HCT116 (cell line): Measurements from ENCODE around the gene CXXC1. TPM values are rescaled to one million over a fixed set of nuclear protein-coding genes. Genes with fewer than 3 reads are reported as not detected.

Experiments
- ATAC-seq: fragments of 200-7000 bp; cut with Tn5 transposase; 2 replicates; pipeline ENCODE4 v1.9.1; 2020; ENCODE audit warnings: mild to moderate bottlenecking, moderate library complexity
- BruUV-seq: library from RNA; stranded (reverse); fragments of 400-500 nt; replicated peaks from 2 replicates; lab custom pipeline; 2021; lab: Mats Ljungman, UMichigan
- CTCF ChIA-PET: fragments of 300-600 bp; sonication (Branson Sonifier 250); formaldehyde crosslinking; loops from one replicate; lab custom pipeline; 2021; ENCODE audit warnings: antibody characterized with exemption; lab: Charles Lee
- POLR2A ChIA-PET: fragments of 300-600, 350-600 bp; sonication (Branson Sonifier 250); formaldehyde crosslinking; loops from one replicate; lab custom pipeline; 2021; ENCODE audit warnings: antibody characterized with exemption; lab: Charles Lee
- RAD21 ChIA-PET, 2 experiments: fragments of 300-600 bp; sonication (Branson Sonifier 250); formaldehyde crosslinking; loops; one replicate each; lab custom pipeline; 2023; ENCODE audit warnings: low total read pairs in 2 of 2; ENCODE audit not compliant: uncharacterized antibody in 2 of 2, unreplicated experiment in 2 of 2, low non-redundant PET in 1 of 2; lab: Charles Lee
- DNase-seq: peaks from one replicate; pipeline ENCODE4 v3.0.0-alpha.2; 2010; ENCODE audit warnings: low read depth, low spot score
- H2AFZ ChIP-seq: fragments of 200-600 bp; shearing (Covaris generic), sonication (generic); 2 replicates; pipeline ENCODE4 v1.6.1; 2017; ENCODE audit warnings: low read depth, mixed run types, mixed read lengths, antibody characterized with exemption, low read length; ENCODE audit not compliant: poor library complexity, severe bottlenecking
- H3K27ac ChIP-seq: 2 replicates; pipeline ENCODE4 v1.5.1; 2012; ENCODE audit warnings: low read depth, low read length
- H3K27me3 ChIP-seq: fragments of 200-600 bp; sonication (generic); 2 replicates; pipeline ENCODE4 v1.6.1; 2016; ENCODE audit warnings: mixed run types, low read length, mixed read lengths; ENCODE audit not compliant: insufficient read depth
- H3K36me3 ChIP-seq, 2 experiments: fragments of 200-500 bp in 1 of 2; fragments of 200-600 bp in 1 of 2; sonication (Bioruptor generic) in 1 of 2; sonication (generic) in 1 of 2; 2 replicates each; pipeline versions ENCODE4 v1.5.1 to v1.6.1; 2014 to 2016; ENCODE audit warnings: low read length in 2 of 2, inconsistent platforms in 1 of 2, mixed read lengths in 1 of 2, mixed run types in 1 of 2; ENCODE audit not compliant: insufficient read depth in 2 of 2, control insufficient read depth in 1 of 2
- H3K4me1 ChIP-seq, 2 experiments: fragments of 200-600 bp in 1 of 2; sonication (generic) in 1 of 2; 2 replicates each; pipeline versions ENCODE4 v1.5.1 to v1.6.1; 2012 to 2017; ENCODE audit warnings: low read length in 2 of 2, inconsistent platforms in 1 of 2, mild to moderate bottlenecking in 1 of 2, mixed read lengths in 1 of 2, mixed run types in 1 of 2, moderate library complexity in 1 of 2; ENCODE audit not compliant: insufficient read depth in 2 of 2, control insufficient read depth in 1 of 2
- H3K4me2 ChIP-seq: fragments of 200-600 bp; sonication (generic); 2 replicates; pipeline ENCODE4 v1.6.1; 2017; ENCODE audit warnings: mixed run types, low read length, mixed read lengths
- H3K4me3 ChIP-seq, 2 experiments: fragments of 200-600 bp in 1 of 2; sonication (generic) in 1 of 2; replicated peaks in 1 of 2; 2 replicates each; pipeline ENCODE4 v1.5.1; 2011 to 2016; ENCODE audit warnings: low read length in 2 of 2, control low read depth in 1 of 2, low read depth in 1 of 2, mild to moderate bottlenecking in 1 of 2, mixed read lengths in 1 of 2, mixed run types in 1 of 2
- H3K79me2 ChIP-seq: fragments of 200-600 bp; sonication (generic); 2 replicates; pipeline ENCODE4 v1.6.1; 2017; ENCODE audit warnings: mild to moderate bottlenecking, mixed run types, low read length, moderate library complexity, mixed read lengths; ENCODE audit not compliant: insufficient read depth
- H3K9ac ChIP-seq: fragments of 200-600 bp; sonication (generic); 2 replicates; pipeline ENCODE4 v1.6.1; 2016; ENCODE audit warnings: low read length, mixed read lengths
- H3K9me2 ChIP-seq: fragments of 200-600 bp; sonication (generic), shearing (Covaris generic); 2 replicates; pipeline ENCODE4 v1.6.1; 2017; ENCODE audit warnings: mixed run types, mild to moderate bottlenecking, moderate library complexity; ENCODE audit not compliant: insufficient read depth
- H3K9me3 ChIP-seq, 2 experiments: fragments of 200-500 bp in 1 of 2; fragments of 200-600 bp in 1 of 2; sonication (Bioruptor generic) in 1 of 2; sonication (generic) in 1 of 2; 2 replicates each; pipeline ENCODE4 v1.6.1; 2014 to 2017; ENCODE audit warnings: low read length in 2 of 2, mixed read lengths in 2 of 2, inconsistent platforms in 1 of 2, low read depth in 1 of 2, mild to moderate bottlenecking in 1 of 2, mixed run types in 1 of 2, moderate library complexity in 1 of 2; ENCODE audit not compliant: control insufficient read depth in 1 of 2, insufficient read depth in 1 of 2
- H4K20me1 ChIP-seq: fragments of 200-600 bp; sonication (generic), shearing (Covaris generic); 2 replicates; pipeline ENCODE4 v1.6.1; 2017; ENCODE audit warnings: mixed run types, mild to moderate bottlenecking, moderate library complexity; ENCODE audit not compliant: insufficient read depth
- CBX3 ChIP-seq: IDR thresholded peaks from 2 replicates; pipeline ENCODE4 v1.6.1; 2012; ENCODE audit warnings: low read depth
- CEBPB ChIP-seq: IDR thresholded peaks from 2 replicates; pipeline ENCODE4 v1.6.1; 2012; ENCODE audit warnings: low read depth
- EGR1 ChIP-seq: IDR thresholded peaks from 2 replicates; pipeline ENCODE4 v1.6.1; 2012; ENCODE audit warnings: low read depth
- ELF1 ChIP-seq: IDR thresholded peaks from 2 replicates; pipeline ENCODE4 v1.6.1; 2012; ENCODE audit warnings: low read depth, borderline replicate concordance
- EZH2 ChIP-seq: fragments of 200-600 bp; sonication (generic); IDR thresholded peaks from 2 replicates; pipeline ENCODE4 v1.6.1; 2017; ENCODE audit warnings: antibody characterized with exemption, mixed run types
- EZH2phosphoT487 ChIP-seq: fragments of 200-600 bp; IDR thresholded peaks from 2 replicates; pipeline ENCODE4 v1.6.1; 2018; ENCODE audit warnings: antibody characterized with exemption, borderline replicate concordance
- FOSL1 ChIP-seq: IDR thresholded peaks from 2 replicates; pipeline ENCODE4 v1.6.1; 2012; ENCODE audit warnings: low read depth
- JUND ChIP-seq: IDR thresholded peaks from 2 replicates; pipeline ENCODE4 v1.6.1; 2012
- POLR2A ChIP-seq: IDR thresholded peaks from 2 replicates; pipeline ENCODE4 v1.7.0; 2011; ENCODE audit warnings: borderline replicate concordance; ENCODE audit not compliant: insufficient read depth, insufficient read length; ENCODE audit errors: extremely low read depth
- RAD21 ChIP-seq: IDR thresholded peaks from 2 replicates; pipeline ENCODE4 v1.6.1; 2012; ENCODE audit warnings: low read depth, mild to moderate bottlenecking
- SP1 ChIP-seq: IDR thresholded peaks from 2 replicates; pipeline ENCODE4 v1.6.1; 2012; ENCODE audit warnings: low read depth
- SRF ChIP-seq: IDR thresholded peaks from 2 replicates; pipeline ENCODE4 v1.6.1; 2012; ENCODE audit warnings: low read depth
- TCF7L2 ChIP-seq: IDR thresholded peaks from 2 replicates; pipeline ENCODE4 v1.7.0; 2011; ENCODE audit warnings: borderline replicate concordance, inconsistent platforms; ENCODE audit not compliant: insufficient read depth, insufficient read length; ENCODE audit errors: extremely low read depth
- YY1 ChIP-seq: IDR thresholded peaks from 2 replicates; pipeline ENCODE4 v1.6.1; 2011; ENCODE audit warnings: low read length, low read depth, moderate library complexity, mild to moderate bottlenecking; ENCODE audit not compliant: insufficient replicate concordance; ENCODE audit errors: extremely low read depth
- ZFX ChIP-seq: fragments of 450-650 bp; IDR thresholded peaks from 2 replicates; pipeline ENCODE4 v1.6.1; 2017
- ZNF274 ChIP-seq: fragments of 200-500 bp; sonication (Bioruptor generic); IDR thresholded peaks from 2 replicates; pipeline ENCODE4 v1.6.1; 2014; ENCODE audit warnings: mild to moderate bottlenecking, low read depth, low read length, inconsistent platforms
- intact Hi-C: fragments of 100-400 bp; cut with micrococcal nuclease; formaldehyde crosslinking; loops from 2 replicates; pipeline ENCODE4 v1.10.0; 2022
- total RNA-seq: library from RNA; stranded (reverse); gene quantifications from one replicate; pipeline ENCODE4 v1.2.1, GENCODE V29; 2021; ENCODE audit not compliant: unreplicated experiment
- TF ChIP-seq, protein P1 (sequence below): IDR thresholded peaks from 2 replicates; pipeline ENCODE4 v1.6.1; 2011; ENCODE audit warnings: mild to moderate bottlenecking, low read length, moderate library complexity; ENCODE audit not compliant: insufficient replicate concordance; ENCODE audit errors: extremely low read depth
- TF ChIP-seq, protein P2 (sequence below): IDR thresholded peaks from 2 replicates; pipeline ENCODE4 v1.6.1; 2012
- TF ChIP-seq, protein P3 (sequence below): IDR thresholded peaks from 2 replicates; pipeline ENCODE4 v1.6.1; 2012
- TF ChIP-seq, protein P4 (sequence below), 3 experiments: fragments of 200-600 bp in 1 of 3; sonication (generic) in 1 of 3; IDR thresholded peaks in 2 of 3; conservative IDR thresholded peaks in 1 of 3; 2 replicates each; pipeline ENCODE4 v1.5.1; 2012 to 2017; ENCODE audit warnings: low read depth in 2 of 3, low read length in 2 of 3, antibody characterized with exemption in 1 of 3, borderline replicate concordance in 1 of 3, control low read depth in 1 of 3, mild to moderate bottlenecking in 1 of 3, mixed read lengths in 1 of 3, mixed run types in 1 of 3, moderate library complexity in 1 of 3; ENCODE audit not compliant: insufficient read depth in 1 of 3

Gene CXXC1
- total RNA-seq, 1 experiment from 2014 or later = 101 TPM

DNA sequence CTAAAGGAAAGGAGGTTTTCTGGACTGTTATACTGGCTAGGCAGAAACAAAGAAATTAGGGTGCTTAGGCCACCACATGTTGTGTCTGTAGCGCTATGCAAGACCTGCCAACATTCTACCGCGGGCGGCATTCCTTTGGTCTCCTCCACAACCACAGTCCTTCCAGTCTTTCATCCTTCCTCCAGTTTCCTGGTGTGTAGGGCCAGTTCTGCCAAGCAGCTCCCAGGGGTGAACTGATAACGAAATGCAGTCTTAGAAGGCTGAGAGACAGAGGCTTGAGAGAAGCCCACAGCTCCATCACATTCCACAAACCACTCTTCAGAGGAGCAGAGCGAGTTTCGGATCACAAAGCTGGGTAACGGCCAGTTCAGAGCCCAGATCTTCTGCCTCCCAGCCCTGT lies 19.5 kb upstream of the CXXC1 start:
- H2AFZ ChIP-seq = no peak overlapping the region
- H4K20me1 ChIP-seq = no peaks in the 10 kb centered on the region
- ATAC-seq (no peak), DNase-seq (no peak)
- no peak for TF ChIP-seq ZFX
- no peak for TF ChIP-seq FOSL1
- no peak for TF ChIP-seq SRF
- TF ChIP-seq EZH2phosphoT487 = no peak
- TF ChIP-seq, protein P1, sequence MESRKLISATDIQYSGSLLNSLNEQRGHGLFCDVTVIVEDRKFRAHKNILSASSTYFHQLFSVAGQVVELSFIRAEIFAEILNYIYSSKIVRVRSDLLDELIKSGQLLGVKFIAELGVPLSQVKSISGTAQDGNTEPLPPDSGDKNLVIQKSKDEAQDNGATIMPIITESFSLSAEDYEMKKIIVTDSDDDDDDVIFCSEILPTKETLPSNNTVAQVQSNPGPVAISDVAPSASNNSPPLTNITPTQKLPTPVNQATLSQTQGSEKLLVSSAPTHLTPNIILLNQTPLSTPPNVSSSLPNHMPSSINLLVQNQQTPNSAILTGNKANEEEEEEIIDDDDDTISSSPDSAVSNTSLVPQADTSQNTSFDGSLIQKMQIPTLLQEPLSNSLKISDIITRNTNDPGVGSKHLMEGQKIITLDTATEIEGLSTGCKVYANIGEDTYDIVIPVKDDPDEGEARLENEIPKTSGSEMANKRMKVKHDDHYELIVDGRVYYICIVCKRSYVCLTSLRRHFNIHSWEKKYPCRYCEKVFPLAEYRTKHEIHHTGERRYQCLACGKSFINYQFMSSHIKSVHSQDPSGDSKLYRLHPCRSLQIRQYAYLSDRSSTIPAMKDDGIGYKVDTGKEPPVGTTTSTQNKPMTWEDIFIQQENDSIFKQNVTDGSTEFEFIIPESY = no peak
- no peak for TF ChIP-seq TCF7L2
- ChIA-PET CTCF (no interaction called here), RAD21 (no interaction called here), POLR2A (no interaction called here)
- no peaks in the 10 kb centered on the region for H3K27me3 ChIP-seq
- H3K4me3 ChIP-seq = no peak overlapping the region
- BruUV-seq = no TSS peak
- no peaks in the 10 kb centered on the region for H3K9me3 ChIP-seq
- H3K4me1 ChIP-seq = no peaks in the 10 kb centered on the region
- no peak overlapping the region for H3K9ac ChIP-seq
- H3K79me2 ChIP-seq = no peaks in the 10 kb centered on the region
- H3K36me3 ChIP-seq = no peaks in the 10 kb centered on the region
- intact Hi-C loops = no loop called here
- no peak overlapping the region for H3K27ac ChIP-seq
- H3K9me2 ChIP-seq = no peaks in the 10 kb centered on the region; the same call in 1 of the 2 replicates
- no peak overlapping the region for H3K4me2 ChIP-seq

GRCh38 chr18:50301074-50301473 lies 13.6 kb upstream of the CXXC1 start:
- Histone ChIP-seq H3K4me2 (no peak overlapping the region), H3K27ac (no peak overlapping the region), H3K9me3 (no peaks in the 10 kb centered on the region), H4K20me1 (no peaks in the 10 kb centered on the region), H3K9me2 (no peaks in the 10 kb centered on the region; the same call in 1 of the 2 replicates), H3K4me3 (no peak overlapping the region), H3K9ac (no peak overlapping the region), H3K4me1 (no peaks in the 10 kb centered on the region), H2AFZ (no peak overlapping the region), H3K27me3 (no peaks in the 10 kb centered on the region), H3K36me3 (no peaks in the 10 kb centered on the region), H3K79me2 (no peaks in the 10 kb centered on the region)
- ChIA-PET RAD21 (no interaction called here), POLR2A (no interaction called here), CTCF (no interaction called here)
- intact Hi-C loops = no loop called here
- no peak for DNase-seq
- BruUV-seq = no TSS peak
- no peak for ATAC-seq
- TF ChIP-seq EZH2phosphoT487 (no peak), EGR1 (no peak), SP1 (no peak), CBX3 (no peak), ELF1 (no peak), JUND (no peak), YY1 (no peak), ZNF274 (no peak), POLR2A (no peak), FOSL1 (no peak), RAD21 (no peak), EZH2 (no peak), CEBPB (no peak)
- TF ChIP-seq, protein P2, sequence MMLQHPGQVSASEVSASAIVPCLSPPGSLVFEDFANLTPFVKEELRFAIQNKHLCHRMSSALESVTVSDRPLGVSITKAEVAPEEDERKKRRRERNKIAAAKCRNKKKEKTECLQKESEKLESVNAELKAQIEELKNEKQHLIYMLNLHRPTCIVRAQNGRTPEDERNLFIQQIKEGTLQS = no peak
- TF ChIP-seq, protein P3, sequence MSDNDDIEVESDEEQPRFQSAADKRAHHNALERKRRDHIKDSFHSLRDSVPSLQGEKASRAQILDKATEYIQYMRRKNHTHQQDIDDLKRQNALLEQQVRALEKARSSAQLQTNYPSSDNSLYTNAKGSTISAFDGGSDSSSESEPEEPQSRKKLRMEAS = no peak
- TF ChIP-seq, protein P4, sequence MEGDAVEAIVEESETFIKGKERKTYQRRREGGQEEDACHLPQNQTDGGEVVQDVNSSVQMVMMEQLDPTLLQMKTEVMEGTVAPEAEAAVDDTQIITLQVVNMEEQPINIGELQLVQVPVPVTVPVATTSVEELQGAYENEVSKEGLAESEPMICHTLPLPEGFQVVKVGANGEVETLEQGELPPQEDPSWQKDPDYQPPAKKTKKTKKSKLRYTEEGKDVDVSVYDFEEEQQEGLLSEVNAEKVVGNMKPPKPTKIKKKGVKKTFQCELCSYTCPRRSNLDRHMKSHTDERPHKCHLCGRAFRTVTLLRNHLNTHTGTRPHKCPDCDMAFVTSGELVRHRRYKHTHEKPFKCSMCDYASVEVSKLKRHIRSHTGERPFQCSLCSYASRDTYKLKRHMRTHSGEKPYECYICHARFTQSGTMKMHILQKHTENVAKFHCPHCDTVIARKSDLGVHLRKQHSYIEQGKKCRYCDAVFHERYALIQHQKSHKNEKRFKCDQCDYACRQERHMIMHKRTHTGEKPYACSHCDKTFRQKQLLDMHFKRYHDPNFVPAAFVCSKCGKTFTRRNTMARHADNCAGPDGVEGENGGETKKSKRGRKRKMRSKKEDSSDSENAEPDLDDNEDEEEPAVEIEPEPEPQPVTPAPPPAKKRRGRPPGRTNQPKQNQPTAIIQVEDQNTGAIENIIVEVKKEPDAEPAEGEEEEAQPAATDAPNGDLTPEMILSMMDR (IDR thresholded peaks at IDR 0.05 in 2 of 3, conservative IDR thresholded peaks at IDR 0.05 in 1 of 3; ENCODE audit: borderline replicate concordance in 1 of 3, insufficient read depth in 1 of 3, low read depth in 2 of 3, low read length in 2 of 3) = no peak
